HL-60 (cell line): Measurements from ENCODE around the gene STARD3NL.
A peak's percentile ranks its signal among the peaks of the same experiment; 100 is the strongest.
"Not testable (repeated sequence)": the region's sequence is repeated elsewhere in the genome, so short reads cannot be mapped to it uniquely, and the experiment has no call there.

ENCODE experiments used
- DNase-seq, 2 experiments: peaks; one replicate each; pipeline ENCODE4 v3.0.0-alpha.2; 2010 to 2020; ENCODE audit warnings: low read depth in 1 of 2, low spot score in 1 of 2
- H3K27ac ChIP-seq: fragments of 250-450 bp; sonication (Bioruptor Pico); replicated peaks from 2 replicates; pipeline ENCODE4 v1.5.1; 2020; ENCODE audit warnings: mild to moderate bottlenecking, moderate library complexity
- H3K27me3 ChIP-seq: fragments of 250-450 bp; sonication (Bioruptor Pico); 2 replicates; pipeline ENCODE4 v1.5.1; 2021; ENCODE audit warnings: mild to moderate bottlenecking, moderate library complexity; ENCODE audit not compliant: insufficient read depth, poor library complexity, severe bottlenecking
- H3K4me3 ChIP-seq: replicated peaks from 2 replicates; pipeline ENCODE4 v1.5.1; 2011; ENCODE audit warnings: mild to moderate bottlenecking, control low read depth, low read length; ENCODE audit not compliant: insufficient read depth
- GABPA ChIP-seq: IDR thresholded peaks from 2 replicates; pipeline ENCODE4 v1.6.1; 2012; ENCODE audit warnings: low read depth
- POLR2AphosphoS5 ChIP-seq: IDR thresholded peaks from 2 replicates; pipeline ENCODE4 v1.6.1; 2012; ENCODE audit warnings: low read depth
- SPI1 ChIP-seq: IDR thresholded peaks from 2 replicates; pipeline ENCODE4 v1.6.1; 2012; ENCODE audit warnings: low read depth, mild to moderate bottlenecking, borderline replicate concordance
- TF ChIP-seq, protein P1 (sequence below): IDR thresholded peaks from one replicate; pipeline ENCODE4 v1.5.1; 2011; ENCODE audit warnings: low read length, control low read depth, inconsistent platforms; ENCODE audit not compliant: insufficient read depth
- TF ChIP-seq, protein P2 (sequence below): IDR thresholded peaks from 2 replicates; pipeline ENCODE4 v1.6.1; 2012; ENCODE audit warnings: low read depth; ENCODE audit not compliant: insufficient replicate concordance

The STARD3NL gene

DNA sequence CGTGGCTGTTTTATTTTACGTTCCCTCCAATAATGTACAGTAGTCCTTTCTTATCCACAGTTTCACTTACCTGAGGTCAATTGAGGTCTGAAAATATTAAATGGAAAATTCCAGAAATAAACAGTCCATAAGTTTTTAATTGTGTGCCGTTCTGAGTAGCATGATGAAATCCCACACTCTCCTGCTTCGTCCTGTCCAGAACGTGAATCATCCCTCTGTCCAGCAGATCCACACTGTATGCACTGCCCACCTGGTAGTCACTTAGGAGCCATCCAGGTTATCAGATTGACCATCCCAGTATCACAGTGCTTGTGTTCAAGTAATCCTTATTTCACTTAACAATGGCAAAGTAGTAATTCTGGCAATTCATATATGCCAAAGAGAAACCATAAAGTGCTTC, 46.3 kb downstream of the STARD3NL start:
- TF ChIP-seq, protein P1, sequence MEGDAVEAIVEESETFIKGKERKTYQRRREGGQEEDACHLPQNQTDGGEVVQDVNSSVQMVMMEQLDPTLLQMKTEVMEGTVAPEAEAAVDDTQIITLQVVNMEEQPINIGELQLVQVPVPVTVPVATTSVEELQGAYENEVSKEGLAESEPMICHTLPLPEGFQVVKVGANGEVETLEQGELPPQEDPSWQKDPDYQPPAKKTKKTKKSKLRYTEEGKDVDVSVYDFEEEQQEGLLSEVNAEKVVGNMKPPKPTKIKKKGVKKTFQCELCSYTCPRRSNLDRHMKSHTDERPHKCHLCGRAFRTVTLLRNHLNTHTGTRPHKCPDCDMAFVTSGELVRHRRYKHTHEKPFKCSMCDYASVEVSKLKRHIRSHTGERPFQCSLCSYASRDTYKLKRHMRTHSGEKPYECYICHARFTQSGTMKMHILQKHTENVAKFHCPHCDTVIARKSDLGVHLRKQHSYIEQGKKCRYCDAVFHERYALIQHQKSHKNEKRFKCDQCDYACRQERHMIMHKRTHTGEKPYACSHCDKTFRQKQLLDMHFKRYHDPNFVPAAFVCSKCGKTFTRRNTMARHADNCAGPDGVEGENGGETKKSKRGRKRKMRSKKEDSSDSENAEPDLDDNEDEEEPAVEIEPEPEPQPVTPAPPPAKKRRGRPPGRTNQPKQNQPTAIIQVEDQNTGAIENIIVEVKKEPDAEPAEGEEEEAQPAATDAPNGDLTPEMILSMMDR = no peak
- no peak for TF ChIP-seq GABPA
- no peak for TF ChIP-seq SPI1
- TF ChIP-seq, protein P2, sequence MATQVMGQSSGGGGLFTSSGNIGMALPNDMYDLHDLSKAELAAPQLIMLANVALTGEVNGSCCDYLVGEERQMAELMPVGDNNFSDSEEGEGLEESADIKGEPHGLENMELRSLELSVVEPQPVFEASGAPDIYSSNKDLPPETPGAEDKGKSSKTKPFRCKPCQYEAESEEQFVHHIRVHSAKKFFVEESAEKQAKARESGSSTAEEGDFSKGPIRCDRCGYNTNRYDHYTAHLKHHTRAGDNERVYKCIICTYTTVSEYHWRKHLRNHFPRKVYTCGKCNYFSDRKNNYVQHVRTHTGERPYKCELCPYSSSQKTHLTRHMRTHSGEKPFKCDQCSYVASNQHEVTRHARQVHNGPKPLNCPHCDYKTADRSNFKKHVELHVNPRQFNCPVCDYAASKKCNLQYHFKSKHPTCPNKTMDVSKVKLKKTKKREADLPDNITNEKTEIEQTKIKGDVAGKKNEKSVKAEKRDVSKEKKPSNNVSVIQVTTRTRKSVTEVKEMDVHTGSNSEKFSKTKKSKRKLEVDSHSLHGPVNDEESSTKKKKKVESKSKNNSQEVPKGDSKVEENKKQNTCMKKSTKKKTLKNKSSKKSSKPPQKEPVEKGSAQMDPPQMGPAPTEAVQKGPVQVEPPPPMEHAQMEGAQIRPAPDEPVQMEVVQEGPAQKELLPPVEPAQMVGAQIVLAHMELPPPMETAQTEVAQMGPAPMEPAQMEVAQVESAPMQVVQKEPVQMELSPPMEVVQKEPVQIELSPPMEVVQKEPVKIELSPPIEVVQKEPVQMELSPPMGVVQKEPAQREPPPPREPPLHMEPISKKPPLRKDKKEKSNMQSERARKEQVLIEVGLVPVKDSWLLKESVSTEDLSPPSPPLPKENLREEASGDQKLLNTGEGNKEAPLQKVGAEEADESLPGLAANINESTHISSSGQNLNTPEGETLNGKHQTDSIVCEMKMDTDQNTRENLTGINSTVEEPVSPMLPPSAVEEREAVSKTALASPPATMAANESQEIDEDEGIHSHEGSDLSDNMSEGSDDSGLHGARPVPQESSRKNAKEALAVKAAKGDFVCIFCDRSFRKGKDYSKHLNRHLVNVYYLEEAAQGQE = no peak
- TF ChIP-seq POLR2AphosphoS5 = no peak
- Histone ChIP-seq H3K27ac (peak overlapping the region; percentile 47; the same call in 1 of the 2 replicates), H3K4me3 (no peak overlapping the region), H3K27me3 (no peaks in the 10 kb centered on the region)
- DNase-seq = no peak

DNA sequence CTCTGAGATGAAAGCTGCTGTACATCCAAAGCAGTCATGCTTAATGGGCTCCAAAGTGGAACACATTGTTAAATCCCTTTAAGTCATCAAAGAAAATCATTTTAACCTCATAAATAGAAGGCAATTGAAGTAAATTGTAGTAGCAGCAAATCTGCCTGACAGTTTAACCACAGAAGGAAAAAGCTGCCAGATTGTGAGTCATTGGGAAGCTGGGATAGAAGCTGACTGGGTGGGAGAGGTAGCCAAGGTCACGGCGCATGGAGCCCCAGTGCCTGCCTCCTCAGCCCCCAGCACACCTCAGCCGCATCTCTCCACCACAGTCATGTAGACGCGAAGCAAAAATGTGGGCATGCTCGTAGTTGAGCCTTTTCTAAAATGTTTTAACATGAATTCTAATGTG, 51.3 kb downstream of the STARD3NL start:
- Histone ChIP-seq H3K4me3 (no peak overlapping the region), H3K27ac (peak overlapping the region; percentile 92), H3K27me3 (no peaks in the 10 kb centered on the region)
- TF ChIP-seq SPI1 = no peak
- no peak for TF ChIP-seq GABPA
- TF ChIP-seq, protein P2 = no peak
- no peak for TF ChIP-seq POLR2AphosphoS5
- TF ChIP-seq, protein P1 = no peak
- DNase-seq = no peak

DNA sequence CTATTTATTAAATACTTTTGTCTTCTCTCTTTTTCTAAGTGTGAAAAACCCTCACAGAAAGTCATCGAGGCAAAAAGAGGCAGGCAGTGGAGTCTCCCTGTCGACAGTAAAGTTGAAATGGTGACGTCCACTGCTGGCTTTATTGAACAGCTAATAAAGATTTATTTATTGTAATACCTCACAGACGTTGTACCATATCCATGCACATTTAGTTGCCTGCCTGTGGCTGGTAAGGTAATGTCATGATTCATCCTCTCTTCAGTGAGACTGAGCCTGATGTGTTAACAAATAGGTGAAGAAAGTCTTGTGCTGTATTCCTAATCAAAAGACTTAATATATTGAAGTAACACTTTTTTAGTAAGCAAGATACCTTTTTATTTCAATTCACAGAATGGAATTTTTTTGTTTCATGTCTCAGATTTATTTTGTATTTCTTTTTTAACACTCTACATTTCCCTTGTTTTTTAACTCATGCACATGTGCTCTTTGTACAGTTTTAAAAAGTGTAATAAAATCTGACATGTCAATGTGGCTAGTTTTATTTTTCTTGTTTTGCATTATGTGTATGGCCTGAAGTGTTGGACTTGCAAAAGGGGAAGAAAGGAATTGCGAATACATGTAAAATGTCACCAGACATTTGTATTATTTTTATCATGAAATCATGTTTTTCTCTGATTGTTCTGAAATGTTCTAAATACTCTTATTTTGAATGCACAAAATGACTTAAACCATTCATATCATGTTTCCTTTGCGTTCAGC, 52.0 kb downstream of the STARD3NL start:
- TF ChIP-seq SPI1 = 0 out of 2 replicates have a peak, but pooled peaks have one; percentile 2
- TF ChIP-seq GABPA = no peak
- Histone ChIP-seq H3K27me3 (no peaks in the 10 kb centered on the region), H3K27ac (peak overlapping the region; percentile 92), H3K4me3 (no peak overlapping the region)
- DNase-seq = no peak

DNA sequence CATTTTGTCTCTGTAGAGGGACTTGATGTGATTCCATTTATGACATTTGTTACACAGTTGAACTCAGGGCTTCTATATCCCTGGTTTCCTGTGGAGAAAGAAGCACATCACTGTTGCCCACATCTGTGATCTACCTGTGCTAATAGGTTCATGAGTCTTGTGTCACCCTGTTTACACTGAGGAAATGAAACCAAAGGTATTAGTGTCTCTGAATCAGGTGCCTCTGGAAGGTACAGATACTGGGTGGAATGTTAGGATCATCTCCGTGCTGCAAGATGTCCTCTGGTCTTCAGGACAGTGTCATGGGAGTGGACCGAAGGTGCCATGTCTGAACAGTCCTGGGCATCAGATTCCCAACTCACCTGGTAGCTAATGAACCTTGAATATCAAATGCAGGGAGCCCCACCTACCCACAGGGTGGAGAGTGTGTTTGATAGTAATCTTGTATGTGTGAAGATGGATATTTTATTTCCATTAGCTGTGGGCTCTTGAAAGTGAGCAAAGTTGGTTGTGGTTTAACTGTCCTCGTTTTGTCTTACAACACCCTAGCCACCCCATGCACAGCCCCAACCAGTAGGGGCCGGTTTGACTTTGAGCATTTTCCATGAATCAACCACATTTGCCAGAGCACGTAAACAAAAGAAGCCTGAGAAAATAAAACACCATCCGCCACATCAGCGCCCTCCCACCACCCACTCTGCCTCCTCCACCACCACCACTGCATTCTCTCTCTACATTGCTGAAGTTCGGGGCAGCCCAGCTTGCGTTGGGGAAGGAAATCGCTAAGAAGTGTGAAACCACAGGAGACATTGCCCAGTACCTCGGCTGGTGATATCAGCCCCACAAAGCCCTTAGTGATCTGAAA, 54.7 kb downstream of the STARD3NL start:
- Histone ChIP-seq H3K4me3 (no peak overlapping the region), H3K27ac (peak overlapping the region; percentile 92), H3K27me3 (no peaks in the 10 kb centered on the region)
- peak; percentile 77 to 97 for DNase-seq
- TF ChIP-seq GABPA (peak; percentile 43; the same call in 1 of the 2 replicates), SPI1 (no peak; the same call in 1 of the 2 replicates), POLR2AphosphoS5 (peak; percentile 94)

DNA sequence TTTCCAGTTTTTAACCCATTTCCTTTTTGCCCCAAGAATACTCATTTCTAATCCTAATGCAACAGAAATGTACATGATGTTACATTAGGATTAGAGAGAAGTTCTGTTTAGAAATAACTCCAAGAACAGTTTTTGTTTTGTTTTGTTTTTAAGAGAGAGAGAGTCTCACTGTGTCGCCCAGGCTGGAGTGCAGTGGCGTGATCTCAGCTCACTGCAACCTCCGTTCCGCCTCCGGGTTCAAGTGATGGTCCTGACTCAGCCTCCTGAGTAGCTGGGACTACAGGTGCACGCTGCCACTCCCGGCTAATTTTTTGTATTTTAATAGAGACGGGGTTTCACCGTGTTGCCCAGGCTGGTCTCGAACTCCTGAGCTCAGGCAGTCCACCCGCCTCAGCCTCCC, 56.7 kb downstream of the STARD3NL start:
- not testable (repeated sequence) for DNase-seq, H3K27me3 ChIP-seq, H3K4me3 ChIP-seq
- peak overlapping the region; percentile 92 for H3K27ac ChIP-seq
